Stimulated activated naive CD8-positive, alpha-beta T cell treated with anti-CD3 and anti-CD28 coated beads, Interleukin-15, amount 100 ng/mL, for 72 hours (primary cell): ENCODE measurements around the gene ABCA7.
"Not testable (repeated sequence)": the region's sequence is repeated elsewhere in the genome, so short reads cannot be mapped to it uniquely, and the experiment has no call there.

Source experiments
- ATAC-seq: fragments of 150-1000 bp; cut with Tn5 transposase; 2 replicates; pipeline ENCODE4 v1.10.0; 2021; ENCODE audit warnings: mild to moderate bottlenecking, moderate library complexity
- DNase-seq, 2 donors: peaks; one replicate each; pipeline ENCODE4 v3.0.0; 2021 to 2022
- H3K27ac Mint-ChIP-seq, 2 donors: one replicate each; pipeline ENCODE4 v1.8.0; 2022; ENCODE audit warnings: mild to moderate bottlenecking in 2 of 2, mixed read lengths in 2 of 2, moderate library complexity in 2 of 2
- H3K27me3 Mint-ChIP-seq: one replicate; pipeline ENCODE4 v1.8.0; 2022; ENCODE audit warnings: mixed read lengths
- H3K4me1 Mint-ChIP-seq: one replicate; pipeline ENCODE4 v1.8.0; 2022; ENCODE audit warnings: mild to moderate bottlenecking, mixed read lengths
- H3K4me3 Mint-ChIP-seq, 2 donors: one replicate each; pipeline ENCODE4 v1.8.0; 2022; ENCODE audit warnings: mild to moderate bottlenecking in 2 of 2, mixed read lengths in 2 of 2, moderate library complexity in 1 of 2
- H3K9me3 Mint-ChIP-seq, 2 donors: one replicate each; pipeline ENCODE4 v1.8.0; 2022; ENCODE audit warnings: mixed read lengths in 2 of 2

The ABCA7 gene

DNA sequence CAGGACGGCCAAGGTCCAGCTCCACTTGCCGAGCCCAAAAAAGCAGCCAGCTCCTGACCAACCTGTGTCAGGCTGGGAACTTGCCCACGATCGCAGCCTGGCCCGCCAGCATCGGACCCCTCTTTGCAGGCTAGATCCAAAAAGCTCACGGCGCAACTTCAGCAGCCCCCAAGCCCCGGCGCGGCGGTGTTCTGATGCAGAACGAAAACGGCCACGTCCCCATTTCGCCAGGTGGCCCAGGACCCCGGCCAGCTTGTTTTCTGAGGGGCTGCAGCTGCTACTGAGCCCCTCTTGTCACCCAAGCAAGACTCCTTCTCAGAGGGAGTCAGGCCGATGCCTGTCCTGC is 20.3 kb upstream of the ABCA7 start:
- H3K4me3 Mint-ChIP-seq, result peak overlapping the region; percentile 98
- no peaks in the 10 kb centered on the region for H3K27me3 Mint-ChIP-seq
- peak overlapping the region; percentile 96 to 97 for H3K27ac Mint-ChIP-seq
- H3K9me3 Mint-ChIP-seq, result no peaks in the 10 kb centered on the region
- DNase-seq, result no peak
- ATAC-seq, result no peak
- H3K4me1 Mint-ChIP-seq, result peaks cover 58% of the 10 kb centered on the region

DNA sequence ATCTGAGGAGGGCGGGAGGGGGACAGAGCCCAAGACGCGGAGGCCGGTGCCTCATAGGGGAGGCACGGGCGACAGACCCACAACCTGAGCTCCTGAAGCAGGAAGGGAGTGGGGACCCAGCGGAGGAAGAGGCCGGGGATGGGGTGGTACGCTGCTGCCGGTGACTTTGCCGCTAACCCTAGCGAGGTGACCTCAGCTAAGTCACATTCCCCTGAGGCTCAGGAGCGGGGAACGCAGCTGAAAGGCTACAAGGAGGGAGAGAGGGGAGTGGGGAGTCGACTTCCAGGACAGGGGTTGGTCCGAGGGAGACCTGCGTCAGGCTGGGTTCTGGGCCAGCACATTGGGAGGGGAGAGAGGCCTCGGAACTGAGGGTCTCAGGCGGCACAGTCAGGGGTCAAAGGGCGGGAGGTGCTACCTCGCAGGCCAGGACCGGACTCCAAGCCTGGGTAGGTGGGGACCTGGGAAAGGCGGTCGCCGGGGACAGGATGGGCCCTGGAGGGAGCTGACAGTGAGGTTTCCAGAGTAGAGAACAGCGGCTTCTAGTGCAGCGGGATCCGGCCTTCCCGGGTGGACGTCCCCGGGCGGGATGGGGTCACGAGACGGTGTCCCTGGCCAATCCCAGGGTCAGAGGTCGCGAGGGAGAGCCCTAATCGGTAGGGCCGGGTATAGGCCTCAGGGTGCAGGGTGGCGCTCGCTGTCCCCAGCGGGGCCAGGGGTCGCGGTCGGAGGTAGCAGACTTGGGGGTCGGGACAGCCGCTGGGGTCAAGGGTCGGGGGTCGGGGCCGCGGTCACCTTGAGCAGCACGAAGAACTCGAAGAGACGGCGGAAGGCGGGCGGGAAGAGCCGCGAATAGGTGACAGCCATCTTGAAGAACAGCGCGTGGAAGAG is 19.7 kb upstream of the ABCA7 start:
- Mint-ChIP-seq H3K27ac (peak overlapping the region; percentile 96 to 97), H3K27me3 (no peaks in the 10 kb centered on the region), H3K4me3 (peak overlapping the region; percentile 98), H3K9me3 (no peaks in the 10 kb centered on the region), H3K4me1 (peaks cover 58% of the 10 kb centered on the region)
- no peak for ATAC-seq
- no peak for DNase-seq

DNA sequence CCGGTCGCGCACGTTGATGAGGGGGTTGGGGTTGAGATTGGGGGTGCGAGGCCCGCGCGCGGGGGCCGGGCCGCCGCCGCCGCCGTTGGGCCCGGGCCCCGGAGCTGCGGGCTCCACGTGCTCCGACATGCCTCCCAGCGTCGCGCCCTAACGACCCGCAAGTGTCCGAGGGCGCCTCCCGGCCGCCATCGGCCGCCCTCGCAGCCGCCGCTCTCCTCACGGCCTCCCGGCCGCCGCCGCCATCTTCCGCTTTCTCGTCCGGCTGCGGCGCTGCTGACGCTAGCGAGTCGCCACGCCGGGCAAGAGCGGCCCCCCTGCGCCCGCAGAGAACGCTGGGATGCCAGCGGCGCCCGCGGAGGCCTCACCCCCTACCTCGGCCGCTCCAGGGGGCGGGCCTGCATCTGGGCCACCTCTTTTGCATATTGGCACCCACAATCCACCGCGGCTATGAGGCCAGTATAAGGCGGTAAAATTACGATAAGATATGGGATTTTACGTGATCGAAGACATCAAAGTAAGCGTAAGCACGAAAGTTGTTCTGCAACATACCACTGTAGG is 19.0 kb upstream of the ABCA7 start, which contains the start of gene TMEM259:
TMEM259 (minus strand) TSS at position 256 of the 558 bp plus-strand sequence; CDS start at position 129, 127 bp downstream.
- DNase-seq, result peak; percentile 98
- Mint-ChIP-seq H3K27ac (peak within 1 kb of the TSS; percentile 99), H3K27me3 (no peaks in the 10 kb centered on the region), H3K4me3 (peak within 1 kb of the TSS; percentile 98), H3K9me3 (no peaks in the 10 kb centered on the region), H3K4me1 (peaks cover 54% of the 10 kb centered on the region)
- ATAC-seq, result peak; percentile 93

DNA sequence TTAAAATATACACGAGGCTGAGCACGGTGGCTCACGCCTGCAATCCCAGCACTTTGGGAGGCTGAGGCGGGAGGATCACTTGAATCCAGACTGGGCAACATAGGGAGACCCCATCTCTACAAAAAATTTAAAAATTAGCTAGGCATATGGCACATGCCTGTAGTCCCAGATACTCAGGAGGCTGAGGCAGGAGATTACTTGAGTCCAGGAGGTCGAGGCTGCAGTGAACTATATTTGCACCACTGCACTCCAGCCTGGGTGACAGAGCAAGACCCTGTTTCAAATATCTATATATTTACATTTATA is 16.1 kb upstream of the ABCA7 start:
- not testable (repeated sequence) for H3K9me3 Mint-ChIP-seq, H3K27me3 Mint-ChIP-seq, ATAC-seq, DNase-seq, H3K27ac Mint-ChIP-seq, H3K4me3 Mint-ChIP-seq
- peaks cover 42% of the 10 kb centered on the region for H3K4me1 Mint-ChIP-seq

DNA sequence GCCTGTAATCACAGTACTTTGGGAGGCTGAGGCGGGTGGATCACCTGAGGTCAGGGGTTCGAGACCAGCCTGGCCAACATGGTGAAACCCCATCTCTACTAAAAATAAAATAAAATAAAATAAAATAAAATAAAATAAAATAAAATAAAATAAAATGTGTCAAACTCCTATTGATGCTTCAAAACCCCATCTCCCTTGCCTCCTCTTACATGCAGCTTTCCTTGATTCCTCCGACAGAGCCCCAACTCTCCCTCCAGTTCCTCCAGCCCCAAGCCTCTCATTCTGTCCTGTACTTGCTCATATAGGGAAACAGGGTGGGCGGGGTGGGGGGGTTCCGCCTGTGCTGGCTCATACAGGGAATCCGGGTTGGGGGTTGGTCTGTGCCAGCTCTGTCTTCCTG is 14.8 kb upstream of the ABCA7 start:
- DNase-seq, H3K9me3 Mint-ChIP-seq, H3K27ac Mint-ChIP-seq, H3K27me3 Mint-ChIP-seq, H3K4me3 Mint-ChIP-seq, ATAC-seq: not testable (repeated sequence)
- H3K4me1 Mint-ChIP-seq, result peaks cover 40% of the 10 kb centered on the region

DNA sequence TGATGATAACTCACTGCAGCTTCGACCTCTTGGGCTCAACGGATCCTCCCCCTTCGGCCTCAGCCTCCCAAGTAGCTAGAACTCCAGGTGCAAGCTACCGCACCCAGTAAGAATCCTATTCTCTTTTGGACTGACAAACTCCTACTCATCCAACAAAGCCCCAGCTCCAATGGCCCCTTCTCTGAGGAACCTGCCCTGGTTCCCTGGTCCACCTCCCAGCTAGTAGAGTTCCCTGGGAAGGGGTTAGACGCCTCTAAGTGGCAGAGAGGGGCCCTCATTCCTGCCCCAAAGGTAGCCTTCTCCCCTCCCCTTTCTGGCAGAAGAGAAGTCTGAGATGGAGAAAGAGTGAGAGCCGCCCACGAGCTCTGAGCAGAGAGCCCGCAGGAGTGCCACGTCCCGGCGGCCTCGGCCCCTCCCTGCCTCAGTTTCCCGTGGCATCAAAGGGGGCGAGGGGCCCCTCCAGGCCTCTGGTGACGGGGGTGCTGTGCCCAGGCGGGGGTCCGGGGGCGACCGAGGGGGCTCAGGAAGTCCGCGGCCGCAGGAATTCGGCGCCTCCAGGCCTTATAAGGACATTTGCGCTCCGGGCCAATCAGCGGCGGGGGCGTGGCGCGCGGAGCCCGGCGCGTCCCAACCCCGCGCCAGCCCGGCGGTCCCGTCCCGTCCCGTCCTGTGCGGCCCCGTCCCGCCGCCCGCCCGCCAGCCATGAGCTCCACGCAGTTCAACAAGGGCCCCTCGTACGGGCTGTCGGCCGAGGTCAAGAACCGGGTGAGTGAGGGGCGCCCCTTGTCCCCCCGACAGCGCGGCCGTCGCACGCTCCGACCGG is 13.7 kb upstream of the ABCA7 start, which contains the start of gene CNN2:
CNN2 (plus strand) TSS at position 649 of the 823 bp plus-strand sequence; CDS start at position 703, 54 bp downstream.
- Mint-ChIP-seq H3K9me3 (no peaks in the 10 kb centered on the region), H3K27ac (peak within 1 kb of the TSS; percentile 81 to 91), H3K4me3 (peak within 1 kb of the TSS; percentile 89 to 96), H3K4me1 (peaks cover 47% of the 10 kb centered on the region), H3K27me3 (no peaks in the 10 kb centered on the region)
- DNase-seq, result peak; percentile 61 to 63
- peak; percentile 55 for ATAC-seq

DNA sequence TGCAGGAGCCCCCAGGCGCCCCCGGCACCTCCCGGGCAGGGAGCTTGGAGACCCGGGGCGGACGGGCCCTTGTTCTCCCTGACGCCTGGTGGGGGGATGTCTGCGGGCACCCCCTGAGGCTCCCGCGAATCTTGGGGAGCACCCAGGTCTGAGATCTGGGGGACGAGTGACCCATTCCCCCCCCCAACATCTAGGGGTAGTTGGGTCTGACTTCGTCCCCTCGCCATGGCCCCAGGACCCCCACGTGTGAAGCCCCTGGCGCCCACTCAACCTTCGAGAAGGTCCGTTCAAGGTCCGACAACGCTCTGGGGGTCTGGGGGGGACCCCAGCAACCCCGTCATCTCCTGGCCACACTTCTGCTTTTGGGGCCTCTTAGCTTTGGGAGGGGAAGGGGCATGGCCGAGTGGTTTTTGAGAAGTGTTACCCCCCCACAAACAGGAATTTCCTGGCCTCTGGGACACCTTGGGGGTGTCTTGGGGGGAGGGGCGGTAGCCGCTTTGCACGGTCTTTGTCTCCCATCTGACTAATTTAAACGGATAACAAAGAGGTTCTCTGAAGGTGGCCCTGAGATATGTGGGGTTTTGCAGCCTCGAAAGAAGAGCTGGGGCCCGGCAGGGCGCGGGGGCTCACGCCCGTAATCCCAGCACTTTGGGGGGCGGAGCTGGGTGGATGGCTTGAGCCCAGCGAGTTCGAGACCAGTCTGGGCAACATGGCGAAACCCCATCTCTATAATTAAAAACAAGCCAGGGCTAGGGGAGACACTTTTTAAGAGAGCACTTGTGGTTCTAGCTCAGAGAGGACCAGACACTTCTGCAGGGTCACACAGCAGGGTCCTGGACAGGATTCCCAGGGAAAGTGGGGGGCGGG is 12.9 kb upstream of the ABCA7 start:
- DNase-seq (peak; percentile 49 to 52), ATAC-seq (peak; percentile 34)
- no peaks in the 10 kb centered on the region for H3K9me3 Mint-ChIP-seq
- no peaks in the 10 kb centered on the region for H3K27me3 Mint-ChIP-seq
- H3K4me1 Mint-ChIP-seq, result peaks cover 40% of the 10 kb centered on the region
- H3K4me3 Mint-ChIP-seq, result peak overlapping the region; percentile 89 to 96
- H3K27ac Mint-ChIP-seq, result peak overlapping the region; percentile 81 to 91

DNA sequence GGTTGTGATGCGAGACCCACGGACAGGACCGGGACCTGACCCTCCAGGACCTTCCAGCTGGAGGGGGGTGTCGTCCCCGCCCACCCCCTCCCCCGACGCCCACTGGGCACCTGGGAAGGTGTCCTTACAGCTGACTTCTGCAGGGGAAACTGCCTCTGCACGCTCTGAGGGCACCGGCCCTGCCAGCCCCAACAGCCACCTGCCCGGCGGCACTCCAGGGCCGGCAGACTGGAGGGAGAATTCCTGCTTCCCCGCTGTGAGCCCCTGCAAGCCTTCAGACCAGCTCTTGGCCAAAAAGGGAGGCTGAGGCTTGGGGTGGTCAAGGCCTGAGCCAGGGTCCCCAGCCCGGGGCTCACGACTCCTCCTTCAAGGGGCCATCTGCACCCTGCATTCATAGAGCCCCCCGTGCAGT is 12.3 kb upstream of the ABCA7 start:
- ATAC-seq, result peak; percentile 33
- Mint-ChIP-seq H3K9me3 (no peaks in the 10 kb centered on the region), H3K27me3 (no peaks in the 10 kb centered on the region), H3K27ac (peak overlapping the region; percentile 72 to 93), H3K4me3 (peak overlapping the region; percentile 89 to 96), H3K4me1 (peaks cover 46% of the 10 kb centered on the region)
- peak in 1 of 2 donors; percentile 38 for DNase-seq

DNA sequence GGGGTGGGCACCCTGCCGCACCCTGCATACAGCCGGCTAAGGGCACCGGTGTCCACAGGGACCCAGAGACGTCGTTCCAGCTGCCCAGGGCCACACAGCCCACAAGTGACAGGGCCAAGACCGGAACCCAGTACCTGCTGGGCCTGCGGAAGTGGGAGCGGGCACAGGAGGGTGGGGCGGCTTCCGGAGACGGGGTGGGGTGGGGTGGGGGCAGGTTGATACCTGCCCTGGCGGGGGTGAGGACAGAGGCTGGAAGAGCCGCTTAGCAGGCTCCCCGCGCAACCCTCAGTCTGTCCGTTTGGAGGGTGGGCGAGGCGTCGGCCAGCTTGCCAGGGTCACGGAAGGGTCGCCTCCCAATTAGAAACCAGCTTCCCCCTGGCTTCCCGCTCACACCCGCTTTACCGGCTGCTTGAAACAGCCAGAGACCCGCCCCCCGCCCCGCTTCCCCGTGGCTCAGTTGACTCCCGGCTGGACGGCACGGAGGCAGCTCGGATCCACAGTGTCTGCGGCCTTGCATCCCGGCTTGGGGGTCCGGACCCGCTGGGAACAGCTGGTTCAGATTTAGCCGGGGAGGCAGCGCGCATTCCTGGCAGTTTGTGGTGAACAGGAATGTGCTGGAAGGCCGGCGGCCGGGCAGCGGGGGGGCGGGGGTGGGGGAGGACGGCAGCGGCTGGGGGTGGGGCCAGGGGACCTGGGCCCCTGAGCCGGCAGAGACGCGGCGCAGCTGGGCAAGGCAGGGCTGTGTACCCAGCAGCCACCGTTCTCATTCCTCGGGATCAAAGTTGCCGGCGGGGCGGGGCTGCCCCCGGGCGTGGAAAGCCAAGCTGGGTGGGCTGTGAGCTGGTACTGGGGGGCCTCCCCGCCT is 11.6 kb upstream of the ABCA7 start:
- H3K27ac Mint-ChIP-seq, result peak overlapping the region; percentile 72 to 93
- H3K4me3 Mint-ChIP-seq, result peak overlapping the region; percentile 89 to 96
- ATAC-seq (peak; percentile 69), DNase-seq (peak; percentile 43 to 63)
- H3K9me3 Mint-ChIP-seq, result no peaks in the 10 kb centered on the region
- H3K27me3 Mint-ChIP-seq, result no peaks in the 10 kb centered on the region
- peaks cover 51% of the 10 kb centered on the region for H3K4me1 Mint-ChIP-seq

DNA sequence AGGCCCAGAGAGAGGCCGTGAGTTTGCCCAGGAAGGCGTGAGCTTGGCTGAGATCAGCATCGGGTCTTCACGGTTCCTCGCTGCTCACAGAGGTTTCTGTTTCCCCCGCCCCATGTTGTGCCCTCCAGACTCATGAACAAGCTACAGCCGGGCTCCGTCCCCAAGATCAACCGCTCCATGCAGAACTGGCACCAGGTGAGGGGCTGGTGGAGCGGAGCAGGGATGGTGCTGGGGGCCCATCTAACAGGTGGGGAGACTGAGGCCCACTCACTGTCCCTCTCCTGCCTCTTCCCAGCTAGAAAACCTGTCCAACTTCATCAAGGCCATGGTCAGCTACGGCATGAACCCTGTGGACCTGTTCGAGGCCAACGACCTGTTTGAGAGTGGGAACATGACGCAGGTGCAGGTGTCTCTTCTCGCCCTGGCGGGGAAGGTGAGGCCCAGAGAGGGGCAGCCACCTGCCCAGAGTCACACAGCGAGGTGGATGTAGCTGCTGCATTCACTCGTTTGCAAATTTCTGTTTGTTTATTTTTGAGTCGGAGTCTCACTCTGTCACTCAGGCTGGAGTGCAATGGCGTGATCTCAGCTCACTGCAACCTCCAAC is 7.5 kb upstream of the ABCA7 start:
- H3K4me3 Mint-ChIP-seq, result no peak overlapping the region
- ATAC-seq (no peak), DNase-seq (no peak)
- H3K9me3 Mint-ChIP-seq, result no peaks in the 10 kb centered on the region
- no peak overlapping the region for H3K27ac Mint-ChIP-seq
- H3K27me3 Mint-ChIP-seq, result no peaks in the 10 kb centered on the region
- H3K4me1 Mint-ChIP-seq, result peaks cover 65% of the 10 kb centered on the region

DNA sequence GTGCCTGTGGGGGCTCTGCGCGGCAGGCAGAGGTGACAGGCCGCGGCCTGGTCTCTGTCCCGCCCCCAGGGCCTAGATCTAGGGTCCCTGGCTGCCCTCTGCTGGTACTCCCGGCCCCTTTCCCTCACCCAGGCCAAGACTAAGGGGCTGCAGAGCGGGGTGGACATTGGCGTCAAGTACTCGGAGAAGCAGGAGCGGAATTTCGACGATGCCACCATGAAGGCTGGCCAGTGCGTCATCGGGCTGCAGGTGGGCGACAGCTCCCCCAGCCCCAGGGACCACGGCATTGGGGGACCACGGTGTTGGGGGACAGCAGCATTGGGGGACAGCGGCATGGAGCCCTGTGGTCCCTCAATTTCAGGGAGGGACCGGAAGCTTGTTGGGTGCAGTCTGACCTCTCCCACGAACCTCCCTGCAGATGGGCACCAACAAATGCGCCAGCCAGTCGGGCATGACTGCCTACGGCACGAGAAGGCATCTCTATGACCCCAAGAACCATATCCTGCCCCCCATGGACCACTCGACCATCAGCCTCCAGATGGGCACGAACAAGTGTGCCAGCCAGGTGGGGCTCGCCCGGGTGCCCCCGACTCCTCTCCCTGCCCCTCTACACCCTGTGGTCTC is 3.8 kb upstream of the ABCA7 start:
- Mint-ChIP-seq H3K4me3 (no peak overlapping the region), H3K27ac (no peak overlapping the region), H3K4me1 (peaks cover 73% of the 10 kb centered on the region), H3K27me3 (no peaks in the 10 kb centered on the region), H3K9me3 (no peaks in the 10 kb centered on the region)
- ATAC-seq, result no peak
- no peak for DNase-seq

DNA sequence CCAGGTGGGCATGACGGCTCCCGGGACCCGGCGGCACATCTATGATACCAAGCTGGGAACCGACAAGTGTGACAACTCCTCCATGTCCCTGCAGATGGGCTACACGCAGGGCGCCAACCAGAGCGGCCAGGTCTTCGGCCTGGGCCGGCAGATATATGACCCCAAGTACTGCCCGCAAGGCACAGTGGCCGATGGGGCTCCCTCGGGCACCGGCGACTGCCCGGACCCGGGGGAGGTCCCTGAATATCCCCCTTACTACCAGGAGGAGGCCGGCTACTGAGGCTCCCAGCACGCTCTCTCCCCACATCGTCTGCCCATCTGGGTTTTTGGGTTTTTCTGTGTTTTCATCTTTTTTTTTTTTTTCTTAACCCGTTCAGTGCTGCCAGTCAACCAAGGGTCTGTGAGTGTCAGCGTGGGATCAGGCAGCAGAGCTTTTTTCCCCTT is 2.3 kb upstream of the ABCA7 start:
- peaks cover 78% of the 10 kb centered on the region for H3K4me1 Mint-ChIP-seq
- H3K27me3 Mint-ChIP-seq, result no peaks in the 10 kb centered on the region
- peak overlapping the region in 1 of 2 donors; percentile 43 for H3K27ac Mint-ChIP-seq
- ATAC-seq (no peak), DNase-seq (no peak)
- peak overlapping the region; percentile 60 to 94 for H3K4me3 Mint-ChIP-seq
- H3K9me3 Mint-ChIP-seq, result no peaks in the 10 kb centered on the region

DNA sequence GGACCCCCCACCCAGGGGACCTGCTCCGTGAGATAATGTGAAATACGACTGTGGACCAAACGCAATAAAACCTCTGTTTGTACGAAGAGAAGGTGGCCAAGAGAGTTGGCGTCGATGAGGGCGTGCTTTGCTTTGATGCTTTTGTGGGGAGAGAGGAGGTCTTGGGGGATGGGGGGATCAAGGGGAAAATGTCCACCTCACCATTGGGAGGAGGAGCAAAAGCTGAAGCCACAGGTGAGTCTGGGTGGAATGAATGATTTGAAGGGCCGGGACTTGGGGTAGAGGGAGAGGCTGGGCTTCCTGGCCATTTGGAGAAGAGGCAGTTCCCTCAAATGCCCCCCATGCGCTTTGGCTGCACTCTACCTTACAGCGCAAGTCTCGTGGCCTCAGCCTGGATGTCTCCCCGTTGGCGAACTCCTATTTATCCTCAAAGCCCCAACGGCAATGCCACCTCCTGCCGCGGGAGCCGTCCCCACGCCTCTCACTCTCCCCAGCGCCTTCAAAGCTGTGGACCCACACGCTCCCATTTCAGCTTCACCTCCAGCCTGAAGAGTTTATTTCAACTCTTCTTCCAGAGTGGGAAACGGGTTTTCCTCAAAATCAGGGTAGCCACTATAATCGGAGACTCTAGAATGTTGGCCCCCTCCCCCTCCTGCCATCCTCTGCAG is 795 bp upstream of the ABCA7 start:
- Mint-ChIP-seq H3K4me3 (peak overlapping the region; percentile 94 to 97), H3K27me3 (no peaks in the 10 kb centered on the region), H3K4me1 (peaks cover 75% of the 10 kb centered on the region), H3K9me3 (no peaks in the 10 kb centered on the region), H3K27ac (peak overlapping the region in 1 of 2 donors; percentile 57)
- no peak for ATAC-seq
- DNase-seq, result no peak
